GM23338 (cell line): ENCODE data around the gene GMPPA.

Source experiments
- JUNB ChIP-seq: IDR thresholded peaks from one replicate; pipeline ENCODE4 v1.6.1; 2016; ENCODE audit warnings: antibody characterized with exemption; ENCODE audit not compliant: unreplicated experiment
- POLR2AphosphoS5 ChIP-seq: IDR thresholded peaks from 2 replicates; pipeline ENCODE4 v1.6.1; 2016; ENCODE audit warnings: antibody characterized with exemption, low read depth

- TF ChIP-seq JUNB (no peak), POLR2AphosphoS5 (no peak)
Measured at GRCh38 chr2:219493086-219493485, 5.6 kb upstream of the GMPPA start.
